Urothelium cell line (cell line): ENCODE measurements around the gene BIRC6.
A peak's percentile ranks its signal among the peaks of the same experiment; 100 is the strongest.
"Not testable (repeated sequence)": the region's sequence is repeated elsewhere in the genome, so short reads cannot be mapped to it uniquely, and the experiment has no call there.

ENCODE experiments used
- DNase-seq: peaks from one replicate; pipeline ENCODE4 v3.0.0; 2011; ENCODE audit warnings: low spot score, mixed read lengths
- FAIRE-seq: peaks from 2 replicates; lab custom pipeline; 2011; peaks lifted over from hg19 to GRCh38; lab: Jason Lieb, UNC

BIRC6 gene

GRCh38 chr2:32495139-32495538 is 138.3 kb downstream of the BIRC6 start:
- DNase-seq (no peak), FAIRE-seq (no peak)

- FAIRE-seq (no peak), DNase-seq (no peak)
Measured at GRCh38 chr2:32496662-32497061, 139.8 kb downstream of the BIRC6 start.

GRCh38 chr2:32498306-32498705 is 141.5 kb downstream of the BIRC6 start:
- DNase-seq, result no peak
- FAIRE-seq, result no peak

- FAIRE-seq, result no peak
- DNase-seq, result no peak
Measured at GRCh38 chr2:32502941-32503340, 146.1 kb downstream of the BIRC6 start.

GRCh38 chr2:32504877-32505478 is 148.2 kb downstream of the BIRC6 start:
- no peak for DNase-seq
- no peak for FAIRE-seq

- no peak for DNase-seq
- no peak for FAIRE-seq
Measured at GRCh38 chr2:32506446-32506845, 149.6 kb downstream of the BIRC6 start.

GRCh38 chr2:32514946-32515345 is 158.1 kb downstream of the BIRC6 start:
- FAIRE-seq, result no peak
- no peak for DNase-seq

GRCh38 chr2:32516567-32516966 is 159.7 kb downstream of the BIRC6 start:
- DNase-seq (no peak), FAIRE-seq (no peak)

GRCh38 chr2:32522770-32523169 is 165.9 kb downstream of the BIRC6 start:
- FAIRE-seq, result no peak

GRCh38 chr2:32523686-32524085 is 166.9 kb downstream of the BIRC6 start:
- no peak for FAIRE-seq
- DNase-seq, result no peak

More at GRCh38 chr2:32522770-32523169, 165.9 kb downstream of the BIRC6 start:
- no peak for DNase-seq

GRCh38 chr2:32532341-32532740 is 175.5 kb downstream of the BIRC6 start:
- DNase-seq, result no peak
- FAIRE-seq, result no peak

- no peak for FAIRE-seq
- DNase-seq, result no peak
Measured at GRCh38 chr2:32532961-32533360, 176.1 kb downstream of the BIRC6 start.

- DNase-seq (no peak), FAIRE-seq (no peak)
Measured at GRCh38 chr2:32534831-32535230, 178.0 kb downstream of the BIRC6 start.

- no peak for FAIRE-seq
- no peak for DNase-seq
Measured at GRCh38 chr2:32538735-32539134, 181.9 kb downstream of the BIRC6 start.

GRCh38 chr2:32552483-32552882 is 195.7 kb downstream of the BIRC6 start:
- not testable (repeated sequence) for DNase-seq
- FAIRE-seq, result peak; percentile 40

GRCh38 chr2:32553829-32554432 is 197.1 kb downstream of the BIRC6 start:
- DNase-seq (peak; percentile 31), FAIRE-seq (no peak)

GRCh38 chr2:32558492-32558891 is 201.7 kb downstream of the BIRC6 start:
- FAIRE-seq (no peak), DNase-seq (no peak)

- DNase-seq (no peak), FAIRE-seq (peak; percentile 27)
Measured at GRCh38 chr2:32559136-32559535, 202.3 kb downstream of the BIRC6 start.

- peak; percentile 63 for FAIRE-seq
- DNase-seq, result no peak
Measured at GRCh38 chr2:32562906-32563305, 206.1 kb downstream of the BIRC6 start.

- DNase-seq (no peak), FAIRE-seq (no peak)
Measured at GRCh38 chr2:32564417-32565035, 207.7 kb downstream of the BIRC6 start.

GRCh38 chr2:32565902-32566301 is 209.1 kb downstream of the BIRC6 start:
- FAIRE-seq (no peak), DNase-seq (no peak)

GRCh38 chr2:32572030-32572429 is 215.2 kb downstream of the BIRC6 start:
- FAIRE-seq (no peak), DNase-seq (no peak)
